Renal cortex interstitium (tissue), 11 donors: Measurements from ENCODE around the gene KIF16B. TPM values are rescaled to one million over a fixed set of nuclear protein-coding genes. Genes with fewer than 3 reads are reported as not detected.

Experiments used
- DNase-seq, 11 donors: peaks; one replicate each; pipeline ENCODE4 v3.0.0-alpha.2; 2013; ENCODE audit warnings: low read depth in 9 of 11, low spot score in 4 of 11; ENCODE audit errors: extremely low read depth in 1 of 11
- polyA plus RNA-seq, 3 donors: library from polyadenylated mRNA; unstranded; fragments of 120-200 nt; gene quantifications; one replicate each; pipeline ENCODE4 v1.2.1, GENCODE V29; 2013; ENCODE audit not compliant: insufficient read length in 3 of 3

Gene KIF16B
- polyA plus RNA-seq, 3 donors: 21.7 to 24.2 (median 22.8) TPM

GRCh38 chr20:16222859-16223411 is 350.3 kb downstream of the KIF16B start:
- DNase-seq: no peak

Other genes starting within 250 kb of the KIF16B start
- gene SNRPB2, start 156.6 kb upstream of the KIF16B start, polyA plus RNA-seq: 100 to 1,000 TPM; 100 to 132 (median 116) TPM
- gene OTOR, start 174.9 kb upstream of the KIF16B start, polyA plus RNA-seq: under 1 TPM in 2 of 3 donors, not detected in 1; 0.14 to 0.20 TPM